ENCODE data around the gene RPL22.

DNA sequence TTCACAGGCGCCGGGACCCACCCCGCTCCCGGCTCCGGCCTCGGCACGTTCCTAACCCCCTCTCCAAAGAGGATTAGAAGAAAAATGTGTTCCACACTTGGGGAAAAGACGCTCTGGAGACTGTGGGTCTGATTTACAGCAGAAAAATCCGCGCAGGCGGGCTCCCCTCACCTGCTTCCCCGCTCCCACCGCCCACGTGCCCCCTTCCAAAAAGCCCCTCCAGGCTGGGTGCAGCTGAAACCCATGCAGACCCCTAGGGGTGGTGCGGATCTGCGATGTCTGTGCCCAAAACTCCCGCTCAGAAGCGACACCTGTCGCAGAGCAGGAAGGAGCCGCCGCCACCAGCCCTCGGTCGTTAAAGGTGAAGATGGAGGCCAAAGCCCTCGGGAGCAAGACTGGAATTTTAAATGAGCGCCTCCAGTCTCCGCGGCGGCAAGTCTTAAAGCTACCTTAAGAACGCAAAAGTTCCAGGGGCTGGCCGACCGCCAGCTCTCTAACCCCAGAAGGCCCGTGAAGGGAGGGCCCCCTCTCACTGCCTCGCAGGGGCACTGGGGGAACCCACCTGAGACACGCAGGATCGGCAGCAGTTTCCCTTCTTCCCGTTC lies 18.6 kb downstream of the RPL22 start:
- TF ChIP-seq CTCF (IDR thresholded peaks at IDR 0.05; ENCODE audit: insufficient read depth, low read depth, low read length), result no peak
- TF ChIP-seq EZH2 (IDR thresholded peaks at IDR 0.05; ENCODE audit: insufficient read depth, low read length), result peak; percentile 71
